ENCODE results near the gene SHISA7.

The SHISA7 gene

GRCh38 chr19:55386493-55386971 is 56.6 kb downstream of the SHISA7 start:
- no peaks in the 10 kb centered on the region for H3K27me3 ChIP-seq (ENCODE audit: control insufficient read depth, insufficient read depth, low read length)
- H3K9me3 ChIP-seq (replicated peaks; ENCODE audit: low read length) = no peaks in the 10 kb centered on the region
- H3K4me3 ChIP-seq (ENCODE audit: low read length) = peak overlapping the region; percentile 97
- peaks cover 41% of the 10 kb centered on the region for H3K4me1 ChIP-seq (ENCODE audit: control insufficient read depth, insufficient read depth, low read length)
- peak overlapping the region; percentile 99 for H3K9ac ChIP-seq (ENCODE audit: low read depth, low read length)
- peaks cover 55% of the 10 kb centered on the region for H3K36me3 ChIP-seq (ENCODE audit: insufficient read depth, low read length)
- peak overlapping the region; percentile 96 for H3K4me2 ChIP-seq (ENCODE audit: low read length)

DNA sequence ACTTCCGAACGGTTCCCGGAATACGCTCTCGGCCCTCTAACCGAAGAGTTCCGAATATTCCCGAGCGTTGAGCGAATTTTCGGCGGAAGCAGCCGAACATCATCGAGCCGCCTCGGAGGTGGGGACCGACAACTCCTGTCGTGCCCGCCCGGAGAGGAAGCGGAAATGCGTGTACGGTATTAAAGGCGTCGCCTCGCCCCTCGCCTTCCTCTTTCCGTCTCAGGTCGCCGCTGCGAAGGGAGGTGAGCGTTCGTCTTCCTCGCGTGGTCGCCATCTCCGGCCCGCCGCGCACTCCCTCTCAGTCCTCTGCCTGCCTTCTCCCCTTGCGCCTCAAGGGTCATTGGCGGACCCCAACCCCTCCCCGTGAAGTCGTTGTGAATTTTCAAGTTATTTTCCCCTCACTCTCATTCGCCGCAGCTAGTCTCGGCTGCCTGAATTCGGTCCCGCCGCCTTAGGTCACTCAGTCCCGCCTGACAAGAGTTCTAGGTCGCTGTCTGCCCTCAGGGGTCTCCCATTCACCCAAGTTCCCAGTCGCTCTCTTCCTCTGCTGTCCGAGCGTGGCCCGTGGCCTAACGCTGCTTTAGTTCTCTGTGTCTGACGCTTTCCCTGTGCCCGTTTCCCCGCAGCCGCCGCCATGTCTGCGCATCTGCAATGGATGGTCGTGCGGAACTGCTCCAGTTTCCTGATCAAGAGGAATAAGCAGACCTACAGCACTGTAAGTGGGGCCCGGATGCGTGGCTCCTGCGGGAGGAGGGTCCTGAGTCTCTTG is 57.2 kb downstream of the SHISA7 start, which contains the start of gene RPL28:
TSS of gene RPL28 (plus strand) at position 209 of the 769 bp plus-strand sequence. CDS start at position 635, 426 bp downstream.
- Histone ChIP-seq H3K27me3 (ENCODE audit: control insufficient read depth, insufficient read depth, low read length) (no peaks in the 10 kb centered on the region), H3K4me1 (ENCODE audit: control insufficient read depth, insufficient read depth, low read length) (peaks cover 41% of the 10 kb centered on the region), H3K9ac (ENCODE audit: low read depth, low read length) (peak within 1 kb of the TSS; percentile 99)

DNA sequence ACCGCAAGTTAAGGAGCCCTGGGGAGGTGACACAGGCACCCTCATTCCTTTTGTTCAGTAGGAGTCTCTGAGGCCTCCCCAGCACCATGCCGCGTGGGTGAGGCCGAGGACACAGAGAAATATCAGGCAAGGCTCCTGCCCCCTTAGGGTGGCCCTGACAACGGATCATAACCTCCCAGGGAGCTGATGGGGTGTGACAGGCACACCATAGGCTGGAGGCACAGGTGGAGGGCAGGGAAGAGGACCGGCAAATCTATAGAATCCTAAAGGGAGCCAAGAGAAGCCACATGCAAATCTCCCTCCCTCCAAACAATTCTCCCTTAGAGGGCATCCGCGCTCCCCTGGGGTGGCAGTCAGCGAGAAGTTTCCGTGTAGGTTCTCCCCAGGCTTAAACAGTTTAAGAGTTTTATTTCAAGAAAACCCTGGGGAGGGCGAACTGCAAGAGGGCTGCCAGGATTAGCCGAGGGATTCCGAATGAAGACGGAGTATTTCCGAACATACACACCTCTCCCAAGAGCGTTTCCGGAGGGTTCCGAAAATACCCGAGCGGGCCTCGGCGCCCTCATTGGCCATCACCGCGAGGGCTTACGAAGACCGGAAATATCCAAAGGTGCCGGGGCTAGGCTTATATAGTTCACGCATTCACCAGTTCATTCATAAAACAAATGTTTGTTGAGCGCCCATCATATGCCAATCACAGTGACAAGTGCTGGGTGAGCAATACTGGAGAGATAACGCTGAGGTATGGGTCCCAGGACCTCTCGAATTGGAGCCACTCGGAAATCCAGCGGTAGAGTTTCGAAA is 58.0 kb downstream of the SHISA7 start:
- peaks cover 41% of the 10 kb centered on the region for H3K36me3 ChIP-seq (ENCODE audit: insufficient read depth, low read length)
- peak overlapping the region; percentile 99 for H3K9ac ChIP-seq (ENCODE audit: low read depth, low read length)
- H3K4me1 ChIP-seq (ENCODE audit: control insufficient read depth, insufficient read depth, low read length) = peaks cover 41% of the 10 kb centered on the region
- no peaks in the 10 kb centered on the region for H3K27me3 ChIP-seq (ENCODE audit: control insufficient read depth, insufficient read depth, low read length)
- no peaks in the 10 kb centered on the region for H3K9me3 ChIP-seq (replicated peaks; ENCODE audit: low read length)
- peak overlapping the region; percentile 96 for H3K4me2 ChIP-seq (ENCODE audit: low read length)
- H3K4me3 ChIP-seq (ENCODE audit: low read length) = peak overlapping the region; percentile 97

More for the DNA sequence above, 57.2 kb downstream of the SHISA7 start, which contains the start of gene RPL28:
- Histone ChIP-seq H3K4me2 (ENCODE audit: low read length) (peak within 1 kb of the TSS; percentile 96), H3K36me3 (ENCODE audit: insufficient read depth, low read length) (peaks cover 49% of the 10 kb centered on the region), H3K4me3 (ENCODE audit: low read length) (peak within 1 kb of the TSS; percentile 97), H3K9me3 (replicated peaks; ENCODE audit: low read length) (no peaks in the 10 kb centered on the region)

- H3K4me3 ChIP-seq (ENCODE audit: low read length) = peak within 1 kb of the TSS; percentile 97
- H3K27me3 ChIP-seq (ENCODE audit: control insufficient read depth, insufficient read depth, low read length) = no peaks in the 10 kb centered on the region
- H3K36me3 ChIP-seq (ENCODE audit: insufficient read depth, low read length) = peaks cover 33% of the 10 kb centered on the region
- peaks cover 41% of the 10 kb centered on the region for H3K4me1 ChIP-seq (ENCODE audit: control insufficient read depth, insufficient read depth, low read length)
- H3K4me2 ChIP-seq (ENCODE audit: low read length) = peak within 1 kb of the TSS; percentile 96
- H3K9me3 ChIP-seq (replicated peaks; ENCODE audit: low read length) = no peaks in the 10 kb centered on the region
- H3K9ac ChIP-seq (ENCODE audit: low read depth, low read length) = peak within 1 kb of the TSS; percentile 99
Observed at GRCh38 chr19:55384131-55384919, 58.8 kb downstream of the SHISA7 start, which contains the start of gene TMEM238. Gene TMEM238 (minus strand): TSS chr19:55384292. CDS start chr19:55384259, 33 bp downstream.

- Histone ChIP-seq H3K4me2 (ENCODE audit: low read length) (peak overlapping the region; percentile 96), H3K4me1 (ENCODE audit: control insufficient read depth, insufficient read depth, low read length) (peaks cover 33% of the 10 kb centered on the region), H3K9ac (ENCODE audit: low read depth, low read length) (peak overlapping the region; percentile 99), H3K36me3 (ENCODE audit: insufficient read depth, low read length) (peaks cover 25% of the 10 kb centered on the region), H3K27me3 (ENCODE audit: control insufficient read depth, insufficient read depth, low read length) (no peaks in the 10 kb centered on the region), H3K9me3 (replicated peaks; ENCODE audit: low read length) (no peaks in the 10 kb centered on the region), H3K4me3 (ENCODE audit: low read length) (peak overlapping the region; percentile 97)
Observed at GRCh38 chr19:55383279-55384130, 59.6 kb downstream of the SHISA7 start.

- Histone ChIP-seq H3K4me2 (ENCODE audit: low read length) (no peak overlapping the region), H3K9me3 (replicated peaks; ENCODE audit: low read length) (no peaks in the 10 kb centered on the region), H3K36me3 (ENCODE audit: insufficient read depth, low read length) (peaks cover 16% of the 10 kb centered on the region), H3K4me1 (ENCODE audit: control insufficient read depth, insufficient read depth, low read length) (peaks cover 26% of the 10 kb centered on the region), H3K9ac (ENCODE audit: low read depth, low read length) (no peak overlapping the region), H3K27me3 (ENCODE audit: control insufficient read depth, insufficient read depth, low read length) (peaks cover 2% of the 10 kb centered on the region), H3K4me3 (ENCODE audit: low read length) (no peak overlapping the region)
Observed at GRCh38 chr19:55382522-55383054, 60.5 kb downstream of the SHISA7 start.

GRCh38 chr19:55382013-55382412 is 61.1 kb downstream of the SHISA7 start:
- no peak overlapping the region for H3K9ac ChIP-seq (ENCODE audit: low read depth, low read length)
- H3K4me1 ChIP-seq (ENCODE audit: control insufficient read depth, insufficient read depth, low read length) = peaks cover 21% of the 10 kb centered on the region
- peaks cover 5% of the 10 kb centered on the region for H3K27me3 ChIP-seq (ENCODE audit: control insufficient read depth, insufficient read depth, low read length)
- H3K36me3 ChIP-seq (ENCODE audit: insufficient read depth, low read length) = peaks cover 10% of the 10 kb centered on the region
- no peak overlapping the region for H3K4me2 ChIP-seq (ENCODE audit: low read length)
- no peaks in the 10 kb centered on the region for H3K9me3 ChIP-seq (replicated peaks; ENCODE audit: low read length)
- H3K4me3 ChIP-seq (ENCODE audit: low read length) = no peak overlapping the region

GRCh38 chr19:55379174-55379573 is 63.9 kb downstream of the SHISA7 start:
- Histone ChIP-seq H3K4me1 (ENCODE audit: control insufficient read depth, insufficient read depth, low read length) (peaks cover 9% of the 10 kb centered on the region), H3K9me3 (replicated peaks; ENCODE audit: low read length) (no peaks in the 10 kb centered on the region), H3K4me2 (ENCODE audit: low read length) (no peak overlapping the region), H3K4me3 (ENCODE audit: low read length) (no peak overlapping the region), H3K27me3 (ENCODE audit: control insufficient read depth, insufficient read depth, low read length) (peaks cover 5% of the 10 kb centered on the region), H3K9ac (ENCODE audit: low read depth, low read length) (no peak overlapping the region), H3K36me3 (ENCODE audit: insufficient read depth, low read length) (no peaks in the 10 kb centered on the region)

Measured in skeletal muscle satellite cell (primary cell).